Activated naive CD4-positive, alpha-beta T cell treated with Interleukin-2 at 50 U/mL for 16 hours (primary cell): ENCODE measurements around the gene CAPN10.

Source experiments
- DNase-seq: peaks from one replicate; pipeline ENCODE4 v3.0.0-alpha.2; 2020

The CAPN10 gene

GRCh38 chr2:240564561-240565332, 21.8 kb upstream of the CAPN10 start:
- DNase-seq: peak; percentile 48

- peak; percentile 92 for DNase-seq
These were observed 21.0 kb upstream of the CAPN10 start for GRCh38 chr2:240565333-240566202.

GRCh38 chr2:240566203-240567136, 20.1 kb upstream of the CAPN10 start:
- peak; percentile 96 for DNase-seq

- DNase-seq: peak; percentile 29
These were observed 19.2 kb upstream of the CAPN10 start for GRCh38 chr2:240567137-240567871.

- DNase-seq: peak; percentile 56
These were observed 18.5 kb upstream of the CAPN10 start, which contains the start of gene RNPEPL1 for GRCh38 chr2:240567872-240568677. TSS of gene RNPEPL1 (plus strand) at chr2:240568484. CDS start at chr2:240568587, 103 bp downstream.

- peak; percentile 44 for DNase-seq
These were observed 17.6 kb upstream of the CAPN10 start for GRCh38 chr2:240568678-240569522.

- no peak for DNase-seq
These were observed 17.0 kb upstream of the CAPN10 start for GRCh38 chr2:240569523-240569997.

- no peak for DNase-seq
These were observed 16.5 kb upstream of the CAPN10 start for GRCh38 chr2:240569998-240570530.

GRCh38 chr2:240570531-240571313, 15.8 kb upstream of the CAPN10 start:
- no peak for DNase-seq

GRCh38 chr2:240571314-240571973, 15.1 kb upstream of the CAPN10 start:
- DNase-seq: no peak

GRCh38 chr2:240572141-240573031, 14.1 kb upstream of the CAPN10 start:
- DNase-seq: no peak

GRCh38 chr2:240573071-240573515, 13.4 kb upstream of the CAPN10 start:
- no peak for DNase-seq

- no peak for DNase-seq
These were observed 12.8 kb upstream of the CAPN10 start for GRCh38 chr2:240573516-240574385.

GRCh38 chr2:240574386-240575100, 12.0 kb upstream of the CAPN10 start:
- DNase-seq: no peak
